HG02588 (cell line): Measurements from ENCODE around the gene COBL.

Experiments
- ATAC-seq: cut with Tn5 transposase; IDR thresholded peaks from one replicate; pipeline ENCODE4 v1.9.1; 2021; ENCODE audit warnings: mild to moderate bottlenecking, moderate library complexity; ENCODE audit not compliant: unreplicated experiment

COBL gene

DNA sequence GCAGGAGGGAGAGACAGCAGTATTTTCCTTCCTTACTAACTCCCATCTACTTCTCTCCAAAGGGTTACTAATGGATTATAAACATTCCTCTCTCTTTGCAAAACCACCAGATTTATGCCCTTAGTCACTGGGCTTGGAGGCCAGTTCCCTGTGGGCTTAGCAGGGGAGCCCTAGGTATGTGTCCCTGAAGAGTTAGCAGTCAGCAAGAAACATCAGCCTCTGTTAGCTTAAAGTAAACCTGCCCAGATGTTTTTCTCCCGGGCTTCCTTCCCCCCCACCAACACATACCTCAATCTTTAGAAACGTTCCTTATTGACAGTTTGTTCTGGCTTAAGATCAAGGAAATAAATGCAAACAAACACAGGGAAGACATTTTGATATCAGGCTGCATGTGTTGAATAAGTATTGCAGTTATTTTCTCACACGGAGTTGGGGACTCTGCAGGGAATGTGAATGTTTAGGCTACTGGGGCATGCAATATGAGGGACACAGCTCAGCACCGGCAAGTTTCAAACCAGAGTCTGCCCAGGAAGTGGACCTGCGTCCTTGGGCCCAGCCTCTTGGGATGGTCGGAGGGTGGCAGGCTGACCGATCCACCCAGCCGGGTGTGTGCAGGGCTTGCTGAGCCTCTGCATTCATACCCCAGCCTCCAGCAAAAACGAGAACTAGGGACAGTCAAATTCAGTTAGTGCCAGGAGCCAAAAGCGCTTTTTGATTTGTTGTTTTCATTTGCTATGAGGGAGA is 281.9 kb downstream of the COBL start:
- no peak for ATAC-seq

- ATAC-seq = no peak
Observed at GRCh38 chr7:51033727-51034520, 282.7 kb downstream of the COBL start.

DNA sequence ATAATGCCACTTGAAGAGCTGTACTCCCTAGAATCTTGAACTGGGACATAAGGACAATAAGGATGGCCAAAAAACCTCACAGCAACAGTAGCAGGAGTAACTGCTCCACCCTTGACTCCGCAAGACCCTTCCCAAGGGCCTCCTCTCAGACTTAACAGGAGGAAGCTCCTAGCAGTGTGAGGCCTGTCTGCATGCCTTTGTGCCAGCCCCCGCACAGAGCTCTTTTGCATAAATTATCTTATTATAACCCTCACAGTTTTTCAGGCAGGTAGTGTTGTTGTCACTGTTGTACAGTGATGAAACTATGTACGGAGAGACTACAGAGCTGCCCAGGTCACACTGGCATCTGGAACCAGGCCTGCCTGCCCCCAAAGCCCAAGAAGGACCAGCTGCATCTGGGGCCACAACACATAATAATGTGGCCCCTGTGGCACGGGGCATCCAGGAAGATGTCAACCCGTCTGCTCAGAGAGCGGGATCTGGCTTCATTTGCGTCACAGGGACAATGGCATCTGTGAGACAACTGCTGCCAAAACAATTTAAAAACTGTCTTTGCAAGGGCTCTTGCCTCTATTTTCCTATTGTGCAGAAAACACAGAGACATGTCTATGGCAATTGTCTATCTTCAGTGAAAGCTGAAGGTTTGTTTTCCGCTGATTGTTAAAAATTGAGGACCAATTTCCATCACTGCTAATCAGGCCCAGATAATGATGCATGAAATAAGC is 284.7 kb downstream of the COBL start:
- ATAC-seq = no peak

DNA sequence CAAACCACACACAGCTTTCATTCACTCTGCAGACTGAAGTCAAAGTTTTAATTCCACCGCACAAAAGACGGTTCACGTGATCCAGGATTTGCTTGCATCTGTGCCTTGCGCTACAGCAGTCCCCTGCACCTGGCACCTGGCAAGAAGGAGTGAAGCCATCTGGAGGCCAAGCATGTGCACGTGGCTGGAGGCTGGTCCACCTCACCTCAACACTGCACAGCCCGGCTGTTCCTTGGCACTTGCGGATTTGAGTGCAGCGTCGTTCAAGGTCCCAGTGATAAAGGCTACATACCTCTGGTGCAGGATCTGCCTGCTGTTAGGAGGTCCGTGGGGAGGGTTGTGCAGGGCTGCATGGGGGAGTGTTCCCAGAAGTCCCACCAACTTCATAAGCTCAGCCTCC is 285.4 kb downstream of the COBL start:
- ATAC-seq = no peak

DNA sequence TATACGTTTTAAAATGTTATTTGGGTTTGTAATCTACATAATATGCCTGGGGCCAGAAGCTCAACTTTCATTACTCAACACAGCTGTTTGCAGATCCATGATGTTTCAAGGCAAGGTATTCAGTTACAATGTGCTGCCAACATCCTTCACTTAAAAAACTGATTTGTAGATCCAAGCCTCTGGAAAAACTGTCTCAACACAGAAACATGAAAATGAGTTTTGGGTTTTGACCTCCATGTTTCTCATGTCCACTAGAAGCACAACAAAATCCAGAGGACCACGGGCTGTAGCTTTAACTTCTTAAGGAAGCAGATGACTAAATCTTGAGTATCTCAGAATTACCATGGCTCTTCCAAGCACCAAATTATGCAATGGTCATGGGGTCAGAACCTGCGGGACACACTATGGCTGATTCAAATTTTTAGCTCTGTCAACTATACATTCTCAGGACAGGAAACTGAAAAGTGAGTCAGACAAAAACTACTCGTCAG is 286.9 kb downstream of the COBL start:
- ATAC-seq = no peak

GRCh38 chr7:51029131-51029530 is 287.5 kb downstream of the COBL start:
- no peak for ATAC-seq

DNA sequence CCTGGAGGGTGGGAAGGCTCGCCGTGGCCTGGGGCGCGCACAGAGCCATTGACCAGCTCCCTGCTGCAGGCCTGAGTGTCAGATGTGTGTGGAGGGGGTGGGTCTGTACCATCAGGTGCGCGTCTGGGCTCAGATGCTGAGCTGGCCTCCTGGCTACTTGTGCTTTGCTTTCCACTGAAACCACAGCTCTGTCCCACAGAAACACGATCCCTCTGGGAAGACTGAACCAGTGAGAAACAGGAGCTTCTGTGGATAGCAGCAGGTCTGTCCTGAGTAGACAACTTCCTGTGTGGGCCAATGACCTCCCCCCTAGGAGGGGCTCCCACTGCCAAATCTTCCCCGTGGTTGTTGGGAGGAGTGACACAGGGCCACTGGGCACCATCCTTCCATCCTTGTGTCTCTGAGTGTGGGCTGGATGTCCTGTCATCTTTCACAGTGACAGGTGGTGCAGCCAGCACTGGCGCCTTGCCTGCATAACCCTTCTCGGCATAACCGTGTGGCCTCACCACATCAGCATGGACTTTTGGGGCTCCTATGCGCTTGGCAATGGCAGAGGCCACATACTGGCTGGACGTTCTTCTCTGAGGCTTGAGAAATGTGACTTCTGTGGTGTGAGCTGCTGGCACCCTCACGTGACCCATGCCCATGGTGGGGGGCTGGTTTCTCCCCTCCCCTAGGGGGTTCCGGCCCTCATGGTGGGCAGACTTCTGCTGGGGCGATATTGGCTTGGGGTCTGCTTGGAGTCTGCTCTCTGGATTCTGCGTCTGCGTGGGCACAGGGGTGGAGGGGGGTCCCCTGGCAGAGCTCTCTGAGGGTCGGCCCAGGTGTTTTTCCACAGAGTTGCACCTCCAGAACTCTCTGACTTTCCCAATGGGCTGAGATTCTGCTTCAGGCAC is 288.4 kb downstream of the COBL start:
- no peak for ATAC-seq

DNA sequence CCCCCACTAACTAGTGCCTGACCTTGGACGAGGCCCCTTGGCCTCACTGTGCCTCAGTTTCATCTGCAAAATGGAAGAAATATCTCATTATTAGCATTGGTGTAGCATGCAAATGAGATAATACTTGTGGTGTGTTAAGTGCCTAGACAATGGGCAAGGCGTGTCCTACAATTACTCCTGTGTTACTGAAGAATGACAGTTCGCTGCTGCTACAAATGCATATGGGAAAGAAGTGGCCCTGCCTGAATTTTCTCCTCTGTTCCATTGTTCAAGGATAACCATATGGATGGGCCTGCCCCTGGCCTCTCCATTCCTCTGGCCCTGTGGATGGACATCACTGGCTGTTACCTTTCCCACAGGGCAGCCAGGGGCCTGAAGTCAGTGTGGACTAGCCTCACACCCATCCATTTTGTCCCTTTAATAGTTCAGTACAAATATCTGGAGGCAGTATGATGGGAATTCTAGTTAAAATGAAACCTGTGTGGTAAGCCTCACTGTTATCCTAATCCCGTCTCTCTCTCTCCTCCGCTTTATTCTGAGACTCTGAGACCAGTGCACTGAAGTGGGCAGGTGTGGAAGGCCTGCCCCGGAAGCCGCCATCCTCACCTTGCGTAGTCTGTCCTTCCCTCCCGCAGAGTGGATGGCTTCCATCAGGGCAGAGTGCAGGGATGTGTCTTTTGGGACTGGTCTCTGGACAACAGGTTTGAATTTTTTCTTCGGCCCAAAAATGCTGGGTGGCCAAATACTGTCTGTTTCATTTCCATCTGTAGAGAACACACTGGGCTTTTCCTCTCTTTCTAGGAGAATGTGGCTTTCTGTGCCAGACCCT is 289.3 kb downstream of the COBL start:
- no peak for ATAC-seq

DNA sequence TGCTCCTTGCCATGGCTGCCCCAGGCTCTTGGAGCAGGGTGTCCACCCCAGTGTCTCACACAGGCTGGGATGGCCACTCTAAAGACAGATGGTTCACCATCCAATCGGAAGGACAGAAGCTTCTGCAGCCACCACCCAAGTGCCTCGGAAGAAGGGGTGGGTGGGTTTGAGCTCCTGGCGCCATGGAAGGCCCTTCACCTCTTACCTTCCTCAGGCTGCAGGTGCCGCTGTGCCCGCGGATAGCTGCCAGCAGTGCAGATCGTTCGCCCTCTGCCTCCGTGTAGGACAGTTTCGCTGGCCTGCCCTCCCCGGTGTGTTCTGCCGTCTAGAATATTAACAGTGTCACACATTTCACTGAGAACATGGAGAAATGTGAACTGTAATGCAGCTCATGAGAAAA is 290.3 kb downstream of the COBL start:
- ATAC-seq = no peak

DNA sequence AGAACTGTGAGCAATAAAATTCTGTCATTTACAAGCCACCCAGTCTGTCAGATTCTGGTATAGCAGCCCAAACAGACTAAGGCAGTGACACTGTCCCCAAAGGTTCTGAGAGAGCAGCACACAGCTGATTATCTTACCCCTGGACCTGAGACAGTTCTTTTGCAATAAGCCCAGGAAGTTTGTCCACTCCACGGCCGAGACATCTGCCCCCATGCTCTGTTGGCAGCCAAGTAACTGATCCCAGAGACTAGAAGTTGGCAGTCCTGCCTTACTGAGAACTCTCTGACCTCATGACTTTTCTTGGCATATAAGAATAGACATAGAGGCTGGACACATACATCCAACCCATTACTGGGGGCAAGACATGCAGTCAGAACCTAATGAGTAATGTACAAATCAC is 290.9 kb downstream of the COBL start:
- ATAC-seq = no peak

DNA sequence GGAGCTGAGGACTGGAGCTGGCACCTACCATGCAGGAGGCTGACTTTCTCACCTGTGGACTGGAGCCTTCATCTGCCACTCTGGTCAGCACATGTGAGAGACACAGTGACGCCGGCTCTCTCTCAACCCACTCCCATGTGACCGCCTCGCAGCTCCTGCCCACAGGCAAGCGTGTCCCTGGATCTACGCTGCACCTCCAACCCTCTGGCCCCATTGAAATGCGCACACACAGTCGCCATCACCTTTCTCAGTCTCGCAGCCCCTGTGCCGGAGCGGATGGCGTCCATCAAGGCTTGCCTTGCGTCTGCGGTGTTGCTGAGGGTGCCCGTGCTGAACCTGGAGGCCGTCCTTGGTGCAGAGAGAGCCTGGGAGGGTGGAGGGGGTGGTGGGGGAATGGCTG is 291.7 kb downstream of the COBL start:
- no peak for ATAC-seq

DNA sequence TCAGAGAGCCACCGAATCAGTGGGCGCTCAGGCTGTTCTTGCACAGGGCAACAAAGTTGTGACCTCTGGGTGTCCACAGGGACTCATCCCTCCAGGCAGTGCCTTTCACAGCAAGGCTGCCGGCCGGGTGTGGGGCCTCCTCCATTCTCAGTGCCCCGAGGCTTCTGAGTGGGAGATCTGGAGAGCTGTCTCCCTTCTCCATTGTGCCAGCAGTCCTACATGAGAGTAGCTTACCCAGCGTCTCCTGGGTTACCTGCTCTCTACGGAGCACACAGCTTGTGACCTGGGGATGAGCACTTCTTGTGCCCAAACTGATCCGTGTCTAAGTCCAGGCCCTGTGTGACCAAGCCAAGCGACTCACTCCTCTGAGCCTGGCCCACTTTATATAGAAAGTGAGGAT is 293.1 kb downstream of the COBL start:
- no peak for ATAC-seq

DNA sequence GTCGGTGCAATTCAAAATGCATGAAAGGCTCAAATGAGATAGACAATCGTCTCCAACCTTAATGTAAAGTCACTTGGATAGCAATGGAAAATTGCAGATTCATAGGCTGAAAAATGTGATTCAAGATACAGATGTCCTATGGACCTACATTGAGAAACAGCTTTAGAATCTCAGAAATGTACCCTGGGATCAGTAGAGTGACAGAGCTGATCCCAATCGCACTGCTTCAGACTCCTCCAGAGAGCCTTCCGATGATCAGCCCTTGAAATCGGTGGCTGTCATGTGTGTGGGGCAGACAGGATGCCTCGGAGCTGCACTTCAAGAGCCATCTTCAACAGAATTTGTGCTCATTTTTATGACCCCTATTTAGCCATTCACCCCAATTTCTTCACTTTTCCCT is 293.8 kb downstream of the COBL start:
- ATAC-seq = no peak

- ATAC-seq = no peak
Observed at GRCh38 chr7:51021906-51022570, 294.6 kb downstream of the COBL start.

DNA sequence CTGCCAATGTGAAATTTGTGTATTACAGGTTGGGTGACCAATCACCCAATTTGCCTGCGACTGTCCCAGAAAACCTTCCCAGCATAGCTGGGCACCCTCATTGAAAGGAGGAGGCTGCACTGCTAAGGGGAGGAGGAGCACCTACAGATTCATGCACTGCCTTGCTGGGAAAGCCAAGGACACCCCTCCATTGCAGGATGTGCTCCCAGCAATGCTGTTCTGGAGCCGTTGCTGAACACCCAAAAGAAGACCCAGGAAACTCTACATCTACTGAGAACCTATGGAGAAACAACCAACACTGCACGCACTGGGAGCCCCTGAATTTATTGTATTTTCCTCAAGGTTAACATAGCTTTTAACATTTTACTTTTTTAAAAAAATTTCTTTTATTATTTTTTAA is 295.7 kb downstream of the COBL start:
- no peak for ATAC-seq

DNA sequence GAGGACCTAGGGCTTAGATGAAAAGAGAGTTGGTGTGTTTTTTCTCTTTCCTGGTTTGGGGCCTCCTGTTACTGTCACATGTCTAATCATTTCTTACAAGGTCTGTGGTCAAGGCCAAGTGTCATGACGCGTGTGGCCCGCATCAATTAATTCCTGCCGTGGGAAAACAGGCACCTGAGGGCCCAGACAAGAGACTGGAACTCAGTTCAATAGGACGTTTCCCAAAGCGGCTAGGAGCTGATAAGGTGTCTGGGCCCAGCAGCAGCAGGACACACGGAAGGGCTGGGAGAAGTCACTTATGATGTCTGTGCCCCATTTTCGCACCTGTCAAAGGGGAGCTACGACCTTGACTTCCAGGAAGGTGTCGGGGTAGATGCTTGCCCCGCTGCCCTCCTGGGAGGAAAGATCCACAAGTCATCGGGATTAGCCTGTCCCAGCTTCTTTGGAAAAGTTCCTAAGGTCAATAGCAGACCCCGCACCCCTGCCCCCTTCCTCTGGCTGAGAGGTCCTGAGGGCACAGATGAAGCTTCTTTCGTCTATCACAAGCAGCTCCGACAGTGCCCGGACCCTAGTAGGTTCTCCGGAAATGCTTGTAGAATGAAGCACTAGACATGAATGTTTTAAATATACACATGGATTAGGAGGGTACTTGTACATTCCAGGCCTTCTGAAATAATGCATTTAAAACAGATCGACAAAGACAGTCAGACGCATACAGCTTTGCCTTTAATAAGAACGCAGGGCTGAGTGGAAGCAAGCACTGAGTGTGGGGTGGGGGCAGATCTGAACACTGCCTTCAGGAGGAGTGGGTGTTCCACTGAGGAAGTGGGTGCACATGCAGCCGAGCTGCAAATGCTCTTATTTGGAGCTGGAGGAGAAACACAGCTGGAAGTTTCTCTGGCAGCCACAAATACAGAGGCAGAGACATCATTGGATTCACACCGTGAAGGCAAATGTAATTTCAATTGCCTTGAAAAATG is 296.4 kb downstream of the COBL start:
- no peak for ATAC-seq

GRCh38 chr7:51019191-51019844 is 297.3 kb downstream of the COBL start:
- no peak for ATAC-seq
